Activated T-helper 2 cell treated with anti-CD3 and anti-CD28 coated beads, Interferon-gamma antibody, Interleukin-2, Interleukin-4, amounts not matched to agents 10 μg/mL and 5 μg/mL and 100 μg/mL, durations not matched to agents 14 hours and 24 hours and 36 hours (primary cell): ENCODE data around the gene PMP22. TPM values are rescaled to one million over a fixed set of nuclear protein-coding genes. Genes with fewer than 3 reads are reported as not detected.
"Not testable (repeated sequence)": the region's sequence is repeated elsewhere in the genome, so short reads cannot be mapped to it uniquely, and the experiment has no call there.

Source experiments
- DNase-seq: peaks from one replicate; pipeline ENCODE4 v3.0.0; 2021; ENCODE audit warnings: low spot score
- H3K27ac Mint-ChIP-seq: one replicate; pipeline ENCODE4 v1.8.0; 2021; ENCODE audit warnings: mixed read lengths
- H3K27me3 Mint-ChIP-seq: one replicate; pipeline ENCODE4 v1.8.0; 2021; ENCODE audit warnings: low read depth, mixed read lengths
- H3K36me3 Mint-ChIP-seq: one replicate; pipeline ENCODE4 v1.8.0; 2021; ENCODE audit warnings: low read depth, mixed read lengths
- H3K4me1 Mint-ChIP-seq: one replicate; pipeline ENCODE4 v1.8.0; 2021; ENCODE audit warnings: low read depth, mixed read lengths
- H3K4me3 Mint-ChIP-seq: one replicate; pipeline ENCODE4 v1.8.0; 2021; ENCODE audit warnings: low read depth, mild to moderate bottlenecking, moderate library complexity, mixed read lengths
- H3K9me3 Mint-ChIP-seq: one replicate; pipeline ENCODE4 v1.8.0; 2021; ENCODE audit warnings: mixed read lengths
- intact Hi-C: fragments of 100-400 bp; cut with micrococcal nuclease; formaldehyde crosslinking; loops from one replicate; pipeline ENCODE4 v1.15.1; 2023
- total RNA-seq: library from RNA; stranded (reverse); gene quantifications from 2 replicates; pipeline ENCODE4 v1.2.3, GENCODE V29; 2022

Gene PMP22
- total RNA-seq, 1 donor from 2014 or later = 1.6 TPM

GRCh38 chr17:15213381-15214087 lies 51.6 kb downstream of the PMP22 start:
- H3K4me1 Mint-ChIP-seq = no peaks in the 10 kb centered on the region
- H3K36me3 Mint-ChIP-seq = no peaks in the 10 kb centered on the region
- no peak for DNase-seq
- intact Hi-C loops = no loop called here
- peaks cover 2% of the 10 kb centered on the region for H3K27me3 Mint-ChIP-seq
- H3K27ac Mint-ChIP-seq = no peak overlapping the region
- no peaks in the 10 kb centered on the region for H3K9me3 Mint-ChIP-seq
- no peak overlapping the region for H3K4me3 Mint-ChIP-seq

GRCh38 chr17:15210247-15210646 lies 54.9 kb downstream of the PMP22 start:
- Mint-ChIP-seq H3K4me1 (no peaks in the 10 kb centered on the region), H3K9me3 (no peaks in the 10 kb centered on the region), H3K4me3 (no peak overlapping the region), H3K27me3 (peaks cover 4% of the 10 kb centered on the region), H3K27ac (no peak overlapping the region), H3K36me3 (no peaks in the 10 kb centered on the region)
- intact Hi-C loops = no loop called here
- no peak for DNase-seq

DNA sequence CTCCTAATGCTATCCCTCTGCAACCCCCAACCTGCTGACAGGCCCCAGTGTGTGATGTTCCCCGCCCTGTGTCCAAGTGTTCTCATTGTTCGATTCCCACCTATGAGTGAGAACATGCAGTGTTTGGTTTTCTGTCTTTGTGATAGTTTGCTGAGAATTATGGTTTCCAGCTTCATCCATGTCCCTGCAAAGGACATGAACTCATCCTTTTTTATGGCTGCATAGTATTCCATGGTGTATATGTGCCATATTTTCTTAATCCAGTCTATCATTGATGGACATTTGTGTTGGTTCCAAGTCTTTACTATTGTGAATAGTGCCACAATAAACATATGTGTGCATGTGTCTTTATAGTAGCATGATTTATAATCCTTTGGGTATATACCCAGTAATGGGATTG lies 62.1 kb downstream of the PMP22 start:
- H3K4me1 Mint-ChIP-seq, H3K27me3 Mint-ChIP-seq, H3K4me3 Mint-ChIP-seq, DNase-seq, H3K36me3 Mint-ChIP-seq, intact Hi-C loops, H3K27ac Mint-ChIP-seq: not testable (repeated sequence)
- H3K9me3 Mint-ChIP-seq = peaks cover 15% of the 10 kb centered on the region

DNA sequence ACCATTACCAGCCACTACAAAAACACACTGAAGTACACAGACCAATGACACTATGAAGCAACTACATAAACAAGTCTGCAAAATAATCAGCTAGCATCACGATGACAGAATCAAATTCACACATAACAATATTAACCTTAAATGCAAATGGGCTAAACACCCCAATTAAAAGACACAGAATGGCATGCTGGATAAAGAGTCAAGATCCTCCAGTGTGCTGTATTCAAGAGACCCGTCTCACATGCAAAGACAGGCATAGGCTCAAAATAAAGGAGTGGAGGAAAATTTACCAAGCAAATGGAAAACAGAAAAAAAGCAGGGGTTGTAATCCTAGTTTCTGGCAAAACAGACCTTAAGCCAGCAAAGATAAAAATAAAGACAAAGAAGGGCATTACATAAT lies 64.6 kb downstream of the PMP22 start:
- H3K27ac Mint-ChIP-seq, H3K36me3 Mint-ChIP-seq, H3K4me1 Mint-ChIP-seq, intact Hi-C loops, H3K4me3 Mint-ChIP-seq, DNase-seq, H3K27me3 Mint-ChIP-seq: not testable (repeated sequence)
- peaks cover 15% of the 10 kb centered on the region for H3K9me3 Mint-ChIP-seq

GRCh38 chr17:15197229-15197628 lies 67.9 kb downstream of the PMP22 start:
- no peaks in the 10 kb centered on the region for H3K4me1 Mint-ChIP-seq
- peaks cover 15% of the 10 kb centered on the region for H3K9me3 Mint-ChIP-seq
- intact Hi-C loops = no loop called here

DNA sequence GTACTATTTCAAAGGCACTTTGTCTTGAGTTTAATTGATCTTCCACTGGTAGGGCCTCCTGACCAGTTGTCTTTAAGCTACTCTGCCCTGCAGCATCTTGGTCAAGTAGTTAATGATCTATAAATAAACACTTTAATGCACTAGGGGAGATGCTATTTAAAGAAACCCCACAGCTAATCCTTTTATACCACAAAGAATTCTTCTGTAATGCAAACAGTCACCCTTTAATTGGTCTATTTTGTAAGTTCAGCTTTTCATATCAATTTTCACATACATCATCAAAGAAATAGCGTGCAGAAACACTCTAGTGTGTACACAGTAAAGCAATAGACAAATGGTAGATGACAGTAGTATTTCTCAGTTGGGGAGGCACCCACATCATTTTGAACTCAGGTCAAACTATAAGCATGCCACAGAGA lies 70.3 kb downstream of the PMP22 start:
- H3K27me3 Mint-ChIP-seq = no peaks in the 10 kb centered on the region
- H3K4me1 Mint-ChIP-seq = no peaks in the 10 kb centered on the region
- H3K36me3 Mint-ChIP-seq = no peaks in the 10 kb centered on the region
- peaks cover 9% of the 10 kb centered on the region for H3K9me3 Mint-ChIP-seq
- intact Hi-C loops = no loop called here
- DNase-seq = no peak
- H3K4me3 Mint-ChIP-seq = no peak overlapping the region
- no peak overlapping the region for H3K27ac Mint-ChIP-seq

More at GRCh38 chr17:15197229-15197628, 67.9 kb downstream of the PMP22 start:
- Mint-ChIP-seq H3K4me3 (no peak overlapping the region), H3K27me3 (no peaks in the 10 kb centered on the region), H3K36me3 (no peaks in the 10 kb centered on the region), H3K27ac (no peak overlapping the region)
- no peak for DNase-seq

GRCh38 chr17:15185625-15185991 lies 79.5 kb downstream of the PMP22 start:
- Mint-ChIP-seq H3K4me1 (no peaks in the 10 kb centered on the region), H3K27ac (no peak overlapping the region), H3K36me3 (no peaks in the 10 kb centered on the region), H3K4me3 (no peak overlapping the region), H3K27me3 (no peaks in the 10 kb centered on the region), H3K9me3 (no peaks in the 10 kb centered on the region)
- DNase-seq = no peak
- intact Hi-C loops = no loop called here

GRCh38 chr17:15184872-15185624 lies 80.1 kb downstream of the PMP22 start:
- H3K36me3 Mint-ChIP-seq = no peaks in the 10 kb centered on the region
- no peak overlapping the region for H3K4me3 Mint-ChIP-seq
- no peak for DNase-seq
- no peaks in the 10 kb centered on the region for H3K9me3 Mint-ChIP-seq
- no peaks in the 10 kb centered on the region for H3K4me1 Mint-ChIP-seq
- intact Hi-C loops = no loop called here
- no peaks in the 10 kb centered on the region for H3K27me3 Mint-ChIP-seq
- H3K27ac Mint-ChIP-seq = no peak overlapping the region

DNA sequence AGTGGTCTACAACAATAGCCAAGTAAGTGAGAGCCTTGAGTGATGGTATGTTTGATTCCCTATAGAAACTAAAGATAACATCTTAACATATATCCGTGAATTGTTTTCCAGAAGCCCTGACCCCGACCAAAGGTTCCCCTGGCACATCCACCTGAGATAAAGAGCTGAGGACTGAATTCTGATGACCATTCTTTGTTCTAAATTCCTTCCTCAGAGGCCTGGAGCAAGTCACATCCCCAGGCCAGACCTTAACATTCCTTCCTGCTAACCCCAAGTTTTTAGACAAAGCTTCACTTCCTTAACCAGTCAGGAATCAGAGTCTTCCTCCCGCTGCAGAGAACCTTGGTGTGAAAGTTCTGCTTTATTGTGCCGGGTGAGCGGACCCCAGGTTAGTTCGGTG lies 83.3 kb downstream of the PMP22 start:
- H3K9me3 Mint-ChIP-seq = no peaks in the 10 kb centered on the region
- DNase-seq = no peak
- H3K27me3 Mint-ChIP-seq = no peaks in the 10 kb centered on the region
- no peak overlapping the region for H3K4me3 Mint-ChIP-seq
- no peaks in the 10 kb centered on the region for H3K36me3 Mint-ChIP-seq
- intact Hi-C loops = no loop called here
- no peak overlapping the region for H3K27ac Mint-ChIP-seq
- no peaks in the 10 kb centered on the region for H3K4me1 Mint-ChIP-seq

DNA sequence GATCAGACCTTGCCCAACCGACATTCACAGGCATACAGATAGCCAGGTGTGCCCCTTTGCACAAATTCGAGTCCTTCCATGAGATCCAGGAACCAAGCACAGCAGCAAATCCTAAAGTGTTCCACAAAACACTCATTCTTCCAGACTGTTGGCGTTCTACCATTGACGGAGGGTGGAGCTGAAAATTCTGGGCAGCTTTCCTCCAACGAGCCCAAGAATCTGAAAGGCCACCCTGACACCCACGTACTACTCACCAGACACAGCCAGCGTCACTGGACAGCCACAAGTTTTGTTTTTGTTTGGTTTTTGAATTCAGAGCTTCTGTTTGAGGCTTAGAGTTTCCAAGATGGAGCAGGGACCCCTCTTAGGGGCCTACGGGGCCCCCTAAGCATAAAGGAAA lies 83.8 kb downstream of the PMP22 start:
- intact Hi-C loops = no loop called here
- H3K4me3 Mint-ChIP-seq = no peak overlapping the region
- no peaks in the 10 kb centered on the region for H3K36me3 Mint-ChIP-seq
- no peaks in the 10 kb centered on the region for H3K4me1 Mint-ChIP-seq
- H3K9me3 Mint-ChIP-seq = no peaks in the 10 kb centered on the region
- DNase-seq = no peak
- no peaks in the 10 kb centered on the region for H3K27me3 Mint-ChIP-seq
- no peak overlapping the region for H3K27ac Mint-ChIP-seq

DNA sequence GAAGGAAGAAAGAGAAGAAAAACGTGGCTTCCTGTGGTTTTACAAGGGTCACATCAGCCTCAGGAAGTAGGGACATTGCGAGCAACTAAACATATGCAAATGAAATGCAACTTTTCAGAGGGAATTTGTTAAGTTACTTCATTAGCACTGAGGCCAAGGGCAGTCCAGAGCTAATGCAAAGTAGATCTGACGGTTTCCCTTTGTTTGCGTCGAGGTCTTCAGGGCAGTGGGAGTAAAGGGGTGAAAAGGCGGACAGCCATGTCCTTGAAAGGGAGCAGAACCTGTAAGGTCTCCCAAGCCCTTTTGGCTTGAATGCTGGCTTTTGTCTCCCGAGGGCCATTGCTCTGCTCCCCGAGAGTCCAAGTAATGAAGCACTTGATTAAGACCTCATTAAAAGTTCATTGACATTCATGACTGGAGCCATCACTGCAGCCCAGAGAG lies 85.0 kb downstream of the PMP22 start:
- no peaks in the 10 kb centered on the region for H3K27me3 Mint-ChIP-seq
- H3K36me3 Mint-ChIP-seq = no peaks in the 10 kb centered on the region
- no peaks in the 10 kb centered on the region for H3K9me3 Mint-ChIP-seq
- no peaks in the 10 kb centered on the region for H3K4me1 Mint-ChIP-seq
- H3K4me3 Mint-ChIP-seq = no peak overlapping the region
- DNase-seq = no peak
- no peak overlapping the region for H3K27ac Mint-ChIP-seq
- intact Hi-C loops = no loop called here
